HCT116 (cell line): ENCODE measurements around the gene SPAG6. TPM values are rescaled to one million over a fixed set of nuclear protein-coding genes. Genes with fewer than 3 reads are reported as not detected.

Experiments used
- ATAC-seq: fragments of 200-7000 bp; cut with Tn5 transposase; 2 replicates; pipeline ENCODE4 v1.9.1; 2020; ENCODE audit warnings: mild to moderate bottlenecking, moderate library complexity
- BruUV-seq: library from RNA; stranded (reverse); fragments of 400-500 nt; replicated peaks from 2 replicates; lab custom pipeline; 2021; lab: Mats Ljungman, UMichigan
- CTCF ChIA-PET: fragments of 300-600 bp; sonication (Branson Sonifier 250); formaldehyde crosslinking; loops from one replicate; lab custom pipeline; 2021; ENCODE audit warnings: antibody characterized with exemption; lab: Charles Lee
- POLR2A ChIA-PET: fragments of 300-600, 350-600 bp; sonication (Branson Sonifier 250); formaldehyde crosslinking; loops from one replicate; lab custom pipeline; 2021; ENCODE audit warnings: antibody characterized with exemption; lab: Charles Lee
- RAD21 ChIA-PET, 2 experiments: fragments of 300-600 bp; sonication (Branson Sonifier 250); formaldehyde crosslinking; loops; one replicate each; lab custom pipeline; 2023; ENCODE audit warnings: low total read pairs in 2 of 2; ENCODE audit not compliant: uncharacterized antibody in 2 of 2, unreplicated experiment in 2 of 2, low non-redundant PET in 1 of 2; lab: Charles Lee
- DNase-seq: peaks from one replicate; pipeline ENCODE4 v3.0.0-alpha.2; 2010; ENCODE audit warnings: low read depth, low spot score
- H2AFZ ChIP-seq: fragments of 200-600 bp; shearing (Covaris generic), sonication (generic); 2 replicates; pipeline ENCODE4 v1.6.1; 2017; ENCODE audit warnings: low read depth, mixed run types, mixed read lengths, antibody characterized with exemption, low read length; ENCODE audit not compliant: poor library complexity, severe bottlenecking
- H3K27ac ChIP-seq: 2 replicates; pipeline ENCODE4 v1.5.1; 2012; ENCODE audit warnings: low read depth, low read length
- H3K27me3 ChIP-seq: fragments of 200-600 bp; sonication (generic); 2 replicates; pipeline ENCODE4 v1.6.1; 2016; ENCODE audit warnings: mixed run types, low read length, mixed read lengths; ENCODE audit not compliant: insufficient read depth
- H3K36me3 ChIP-seq, 2 experiments: fragments of 200-500 bp in 1 of 2; fragments of 200-600 bp in 1 of 2; sonication (Bioruptor generic) in 1 of 2; sonication (generic) in 1 of 2; 2 replicates each; pipeline versions ENCODE4 v1.5.1 to v1.6.1; 2014 to 2016; ENCODE audit warnings: low read length in 2 of 2, inconsistent platforms in 1 of 2, mixed read lengths in 1 of 2, mixed run types in 1 of 2; ENCODE audit not compliant: insufficient read depth in 2 of 2, control insufficient read depth in 1 of 2
- H3K4me1 ChIP-seq, 2 experiments: fragments of 200-600 bp in 1 of 2; sonication (generic) in 1 of 2; 2 replicates each; pipeline versions ENCODE4 v1.5.1 to v1.6.1; 2012 to 2017; ENCODE audit warnings: low read length in 2 of 2, inconsistent platforms in 1 of 2, mild to moderate bottlenecking in 1 of 2, mixed read lengths in 1 of 2, mixed run types in 1 of 2, moderate library complexity in 1 of 2; ENCODE audit not compliant: insufficient read depth in 2 of 2, control insufficient read depth in 1 of 2
- H3K4me2 ChIP-seq: fragments of 200-600 bp; sonication (generic); 2 replicates; pipeline ENCODE4 v1.6.1; 2017; ENCODE audit warnings: mixed run types, low read length, mixed read lengths
- H3K4me3 ChIP-seq, 2 experiments: fragments of 200-600 bp in 1 of 2; sonication (generic) in 1 of 2; replicated peaks in 1 of 2; 2 replicates each; pipeline ENCODE4 v1.5.1; 2011 to 2016; ENCODE audit warnings: low read length in 2 of 2, control low read depth in 1 of 2, low read depth in 1 of 2, mild to moderate bottlenecking in 1 of 2, mixed read lengths in 1 of 2, mixed run types in 1 of 2
- H3K79me2 ChIP-seq: fragments of 200-600 bp; sonication (generic); 2 replicates; pipeline ENCODE4 v1.6.1; 2017; ENCODE audit warnings: mild to moderate bottlenecking, mixed run types, low read length, moderate library complexity, mixed read lengths; ENCODE audit not compliant: insufficient read depth
- H3K9ac ChIP-seq: fragments of 200-600 bp; sonication (generic); 2 replicates; pipeline ENCODE4 v1.6.1; 2016; ENCODE audit warnings: low read length, mixed read lengths
- H3K9me2 ChIP-seq: fragments of 200-600 bp; sonication (generic), shearing (Covaris generic); 2 replicates; pipeline ENCODE4 v1.6.1; 2017; ENCODE audit warnings: mixed run types, mild to moderate bottlenecking, moderate library complexity; ENCODE audit not compliant: insufficient read depth
- H3K9me3 ChIP-seq, 2 experiments: fragments of 200-500 bp in 1 of 2; fragments of 200-600 bp in 1 of 2; sonication (Bioruptor generic) in 1 of 2; sonication (generic) in 1 of 2; 2 replicates each; pipeline ENCODE4 v1.6.1; 2014 to 2017; ENCODE audit warnings: low read length in 2 of 2, mixed read lengths in 2 of 2, inconsistent platforms in 1 of 2, low read depth in 1 of 2, mild to moderate bottlenecking in 1 of 2, mixed run types in 1 of 2, moderate library complexity in 1 of 2; ENCODE audit not compliant: control insufficient read depth in 1 of 2, insufficient read depth in 1 of 2
- H4K20me1 ChIP-seq: fragments of 200-600 bp; sonication (generic), shearing (Covaris generic); 2 replicates; pipeline ENCODE4 v1.6.1; 2017; ENCODE audit warnings: mixed run types, mild to moderate bottlenecking, moderate library complexity; ENCODE audit not compliant: insufficient read depth
- ATF3 ChIP-seq: IDR thresholded peaks from 2 replicates; pipeline ENCODE4 v1.6.1; 2012
- CEBPB ChIP-seq: IDR thresholded peaks from 2 replicates; pipeline ENCODE4 v1.6.1; 2012; ENCODE audit warnings: low read depth
- CTCF ChIP-seq, 3 experiments: fragments of 200-600 bp in 1 of 3; sonication (generic) in 1 of 3; IDR thresholded peaks in 2 of 3; conservative IDR thresholded peaks in 1 of 3; 2 replicates each; pipeline ENCODE4 v1.5.1; 2012 to 2017; ENCODE audit warnings: low read depth in 2 of 3, low read length in 2 of 3, antibody characterized with exemption in 1 of 3, borderline replicate concordance in 1 of 3, control low read depth in 1 of 3, mild to moderate bottlenecking in 1 of 3, mixed read lengths in 1 of 3, mixed run types in 1 of 3, moderate library complexity in 1 of 3; ENCODE audit not compliant: insufficient read depth in 1 of 3
- EGR1 ChIP-seq: IDR thresholded peaks from 2 replicates; pipeline ENCODE4 v1.6.1; 2012; ENCODE audit warnings: low read depth
- ELF1 ChIP-seq: IDR thresholded peaks from 2 replicates; pipeline ENCODE4 v1.6.1; 2012; ENCODE audit warnings: low read depth, borderline replicate concordance
- EZH2phosphoT487 ChIP-seq: fragments of 200-600 bp; IDR thresholded peaks from 2 replicates; pipeline ENCODE4 v1.6.1; 2018; ENCODE audit warnings: antibody characterized with exemption, borderline replicate concordance
- FOSL1 ChIP-seq: IDR thresholded peaks from 2 replicates; pipeline ENCODE4 v1.6.1; 2012; ENCODE audit warnings: low read depth
- JUND ChIP-seq: IDR thresholded peaks from 2 replicates; pipeline ENCODE4 v1.6.1; 2012
- POLR2A ChIP-seq: IDR thresholded peaks from 2 replicates; pipeline ENCODE4 v1.7.0; 2011; ENCODE audit warnings: borderline replicate concordance; ENCODE audit not compliant: insufficient read depth, insufficient read length; ENCODE audit errors: extremely low read depth
- POLR2AphosphoS5 ChIP-seq: IDR thresholded peaks from 2 replicates; pipeline ENCODE4 v1.6.1; 2011; ENCODE audit warnings: mild to moderate bottlenecking, low read depth, low read length, moderate library complexity
- RAD21 ChIP-seq: IDR thresholded peaks from 2 replicates; pipeline ENCODE4 v1.6.1; 2012; ENCODE audit warnings: low read depth, mild to moderate bottlenecking
- SP1 ChIP-seq: IDR thresholded peaks from 2 replicates; pipeline ENCODE4 v1.6.1; 2012; ENCODE audit warnings: low read depth
- TCF7L2 ChIP-seq: IDR thresholded peaks from 2 replicates; pipeline ENCODE4 v1.7.0; 2011; ENCODE audit warnings: borderline replicate concordance, inconsistent platforms; ENCODE audit not compliant: insufficient read depth, insufficient read length; ENCODE audit errors: extremely low read depth
- ZFX ChIP-seq: fragments of 450-650 bp; IDR thresholded peaks from 2 replicates; pipeline ENCODE4 v1.6.1; 2017
- ZNF274 ChIP-seq: fragments of 200-500 bp; sonication (Bioruptor generic); IDR thresholded peaks from 2 replicates; pipeline ENCODE4 v1.6.1; 2014; ENCODE audit warnings: mild to moderate bottlenecking, low read depth, low read length, inconsistent platforms
- intact Hi-C: fragments of 100-400 bp; cut with micrococcal nuclease; formaldehyde crosslinking; loops from 2 replicates; pipeline ENCODE4 v1.10.0; 2022
- total RNA-seq: library from RNA; stranded (reverse); gene quantifications from one replicate; pipeline ENCODE4 v1.2.1, GENCODE V29; 2021; ENCODE audit not compliant: unreplicated experiment

The SPAG6 gene
- total RNA-seq, 1 experiment from 2014 or later, result not detected

- H4K20me1 ChIP-seq, result peaks cover 5% of the 10 kb centered on the region; the same call in 1 of the 2 replicates
- H3K79me2 ChIP-seq, result peaks cover 33% of the 10 kb centered on the region
- H3K4me3 ChIP-seq, result no peak overlapping the region
- no peak overlapping the region for H3K4me2 ChIP-seq
- H2AFZ ChIP-seq, result no peak overlapping the region
- RAD21 ChIA-PET, result no interaction called here
- CTCF ChIA-PET, result no interaction called here
- peaks cover 5 to 18% of the 10 kb centered on the region in 2 experiments; a peak in 3 of 4 replicates for H3K4me1 ChIP-seq
- no TSS peak for BruUV-seq
- intact Hi-C loops, result no loop called here
- no peak overlapping the region for H3K9ac ChIP-seq
- DNase-seq, result no peak
- no peaks in the 10 kb centered on the region for H3K9me3 ChIP-seq
- H3K9me2 ChIP-seq, result no peaks in the 10 kb centered on the region
- no peak for ATAC-seq
- peaks cover 17 to 27% of the 10 kb centered on the region in 2 experiments; a peak in 3 of 4 replicates for H3K36me3 ChIP-seq
- TF ChIP-seq CTCF (IDR thresholded peaks at IDR 0.05 in 2 of 3, conservative IDR thresholded peaks at IDR 0.05 in 1 of 3; ENCODE audit: borderline replicate concordance in 1 of 3, insufficient read depth in 1 of 3, low read depth in 2 of 3, low read length in 2 of 3) (no peak), SP1 (no peak), TCF7L2 (no peak), ZFX (no peak), POLR2A (no peak), ZNF274 (no peak), EZH2phosphoT487 (no peak), CEBPB (no peak), FOSL1 (no peak), ELF1 (no peak), RAD21 (no peak), EGR1 (no peak), JUND (no peak), POLR2AphosphoS5 (no peak), ATF3 (no peak)
- H3K27me3 ChIP-seq, result peaks cover 7% of the 10 kb centered on the region; the same call in 1 of the 2 replicates
- POLR2A ChIA-PET, result no interaction called here
- H3K27ac ChIP-seq, result no peak overlapping the region
These were observed 16.1 kb upstream of the SPAG6 start for GRCh38 chr10:22329150-22329549.
